Jurkat, Clone E6-1 (cell line): Measurements from ENCODE around the gene SMAD3.
A peak's percentile ranks its signal among the peaks of the same experiment; 100 is the strongest.

Source experiments
- DNase-seq: peaks from one replicate; pipeline ENCODE4 v3.0.0-alpha.2; 2011; ENCODE audit warnings: low read depth, low spot score
- H3K4me3 ChIP-seq: 2 replicates; pipeline ENCODE4 v1.5.1; 2011; ENCODE audit warnings: mild to moderate bottlenecking, low read length, control low read depth, moderate library complexity

SMAD3 gene

GRCh38 chr15:67227846-67228245 is 162.4 kb downstream of the SMAD3 start:
- DNase-seq, result no peak

GRCh38 chr15:67228286-67228685 is 162.9 kb downstream of the SMAD3 start:
- no peak overlapping the region for H3K4me3 ChIP-seq
- DNase-seq, result peak; percentile 60

More at GRCh38 chr15:67227846-67228245, 162.4 kb downstream of the SMAD3 start:
- no peak overlapping the region for H3K4me3 ChIP-seq

GRCh38 chr15:67230504-67230903 is 165.1 kb downstream of the SMAD3 start:
- H3K4me3 ChIP-seq, result no peak overlapping the region
- no peak for DNase-seq

GRCh38 chr15:67232591-67232990 is 167.2 kb downstream of the SMAD3 start:
- H3K4me3 ChIP-seq, result no peak overlapping the region

GRCh38 chr15:67240235-67241131 is 175.1 kb downstream of the SMAD3 start:
- no peak for DNase-seq
- H3K4me3 ChIP-seq, result no peak overlapping the region

More at GRCh38 chr15:67232591-67232990, 167.2 kb downstream of the SMAD3 start:
- no peak for DNase-seq

- DNase-seq, result no peak
- no peak overlapping the region for H3K4me3 ChIP-seq
Observed at GRCh38 chr15:67241132-67241855, 175.9 kb downstream of the SMAD3 start.

GRCh38 chr15:67242708-67243111 is 177.3 kb downstream of the SMAD3 start:
- no peak for DNase-seq
- no peak overlapping the region for H3K4me3 ChIP-seq
